GM21528 (cell line): ENCODE results near the gene AKAP13.
A peak's percentile ranks its signal among the peaks of the same experiment; 100 is the strongest.

Experiments used
- ATAC-seq: cut with Tn5 transposase; IDR thresholded peaks from one replicate; pipeline ENCODE4 v1.9.1; 2021; ENCODE audit warnings: mild to moderate bottlenecking, moderate library complexity; ENCODE audit not compliant: unreplicated experiment, low FRiP score

Gene AKAP13

DNA sequence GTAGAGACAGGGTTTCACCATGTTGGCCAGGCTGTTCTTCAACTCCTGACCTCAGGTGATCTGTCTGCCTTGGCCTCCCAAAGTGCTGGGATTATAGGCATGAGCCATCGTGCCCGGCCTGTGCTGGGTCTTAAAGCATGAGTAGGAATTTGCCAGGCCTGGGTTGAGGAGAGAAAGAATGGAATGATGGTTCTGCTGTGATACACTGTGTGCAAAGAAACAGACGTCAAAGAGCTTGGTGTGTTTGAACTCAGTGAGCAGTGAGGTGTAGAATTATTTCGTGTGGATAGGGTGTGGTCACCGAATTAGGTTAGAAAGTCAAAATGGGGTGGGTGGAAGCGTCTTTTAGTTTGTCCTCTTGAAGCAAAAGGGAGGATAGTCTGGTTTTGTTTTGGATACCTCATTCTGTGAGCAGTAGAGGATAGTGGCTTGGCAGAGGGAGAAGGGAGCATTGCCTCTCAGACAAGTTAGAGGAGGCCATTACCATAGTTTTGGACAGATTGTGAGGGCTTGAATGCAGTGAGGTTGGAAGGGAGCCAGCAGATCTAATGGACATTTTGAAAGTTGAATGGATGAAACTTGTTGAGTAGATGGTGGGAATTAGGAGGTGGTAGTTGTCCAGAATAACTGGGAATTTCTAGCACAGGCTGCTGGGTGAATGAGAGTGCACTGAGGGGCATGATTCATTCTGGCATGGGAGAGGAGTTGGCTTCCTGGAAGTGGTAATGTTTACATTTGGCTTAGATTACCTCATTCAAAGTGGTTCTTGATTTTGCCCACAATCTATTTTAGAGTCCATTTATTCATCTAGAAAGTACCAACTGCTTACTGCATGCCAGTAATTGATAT is 27.2 kb downstream of the AKAP13 start:
- ATAC-seq = peak; percentile 37

DNA sequence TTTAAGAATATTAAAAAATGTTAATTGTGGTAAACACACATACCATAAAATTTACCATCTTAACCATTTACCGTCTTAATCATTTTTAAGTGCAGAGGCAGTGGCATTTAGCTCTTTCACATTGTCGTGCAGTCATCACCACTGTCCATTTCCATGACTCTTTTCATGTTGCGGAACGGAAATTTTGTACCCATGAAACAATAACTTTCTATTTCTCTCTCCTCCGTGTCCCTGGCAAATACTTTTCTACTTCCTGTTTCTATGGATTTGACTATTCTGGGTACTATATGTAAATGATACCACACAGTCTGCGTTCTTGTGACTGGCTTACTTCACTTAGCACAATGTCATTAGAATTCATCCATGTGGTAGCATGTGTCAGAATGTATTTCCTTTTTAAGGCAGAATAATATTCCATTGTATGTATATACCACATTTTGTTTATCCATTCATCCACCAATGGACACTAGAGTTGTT is 27.9 kb downstream of the AKAP13 start:
- ATAC-seq = peak; percentile 47

DNA sequence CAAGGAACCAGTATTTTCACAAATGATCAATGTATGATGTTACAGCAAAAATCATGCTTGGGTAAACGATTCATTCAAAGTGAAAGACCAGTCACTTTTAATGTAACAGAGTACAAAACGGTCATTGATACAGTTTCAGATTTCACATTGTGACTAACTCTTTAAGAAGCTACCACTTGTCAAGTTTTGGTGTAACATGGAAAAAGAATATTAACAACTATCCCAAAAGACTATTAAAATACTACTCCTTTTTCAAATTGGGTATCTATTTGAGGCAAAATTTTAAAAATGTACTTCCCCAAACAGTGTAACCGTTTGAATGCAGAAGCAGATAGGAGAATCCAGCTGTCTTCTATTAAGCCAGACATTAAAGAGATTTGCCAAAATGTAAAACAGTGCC is 31.7 kb downstream of the AKAP13 start:
- ATAC-seq = no peak

DNA sequence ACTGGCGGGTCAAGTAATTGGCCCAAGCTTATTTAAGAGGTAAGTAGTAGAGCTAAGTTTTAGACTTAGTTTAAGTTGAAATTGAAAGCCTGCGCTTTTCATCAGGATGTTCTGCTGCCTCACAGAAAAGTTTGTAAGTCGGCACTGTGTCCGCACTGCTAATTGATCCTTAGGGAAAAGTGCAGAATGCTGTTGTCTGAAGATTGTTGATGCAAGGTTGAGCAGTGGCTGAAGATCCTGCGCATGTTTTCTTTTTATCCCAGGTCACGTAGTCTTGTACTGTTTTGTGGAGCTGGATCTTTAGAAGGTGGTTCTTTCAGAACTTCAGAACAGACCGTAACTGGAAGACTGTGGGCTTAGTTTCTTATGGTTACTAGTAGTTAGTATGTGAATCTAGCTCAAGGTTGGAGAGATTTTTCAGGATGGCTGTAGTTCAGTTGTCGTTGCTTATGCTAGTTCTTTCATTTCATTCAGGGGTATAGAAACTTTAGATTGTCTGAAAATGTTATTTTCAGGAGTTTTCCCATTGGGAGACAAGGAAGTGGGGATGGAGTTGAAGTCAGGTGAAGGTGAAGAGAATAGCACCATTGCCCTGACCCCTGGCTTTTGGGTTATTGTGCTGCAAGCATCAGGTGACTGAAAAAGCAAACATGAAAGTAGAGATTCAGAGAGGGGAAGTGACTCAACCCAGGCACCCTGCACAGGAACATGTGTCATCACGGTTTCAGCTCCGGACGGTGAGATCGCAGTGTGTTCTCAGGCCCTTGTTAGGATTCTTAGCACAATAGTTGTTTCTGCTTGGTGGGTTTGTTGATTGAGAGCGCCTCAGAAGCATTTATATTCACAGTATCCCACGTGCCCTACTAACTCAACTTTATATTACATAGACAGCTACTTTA is 32.8 kb downstream of the AKAP13 start:
- ATAC-seq = peak; percentile 96

DNA sequence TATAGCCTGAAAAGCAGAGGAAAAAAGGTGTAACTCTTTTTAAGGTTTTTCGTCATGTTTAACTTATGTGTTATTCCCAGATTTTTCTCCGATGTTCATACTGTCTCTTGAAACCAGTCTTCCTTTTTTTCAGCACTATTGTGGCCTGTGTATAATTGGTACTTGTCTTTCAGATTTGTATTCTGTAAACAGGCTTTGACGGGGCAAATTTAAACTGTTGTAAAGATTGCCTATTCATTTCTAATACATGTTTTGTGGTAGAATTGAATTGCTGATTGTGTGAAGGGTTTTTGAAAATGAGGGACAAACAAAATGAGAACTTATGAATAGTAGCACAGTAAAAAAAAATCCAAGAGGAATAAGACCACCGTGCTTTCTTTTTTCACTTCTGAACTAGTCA is 33.6 kb downstream of the AKAP13 start:
- ATAC-seq = no peak

DNA sequence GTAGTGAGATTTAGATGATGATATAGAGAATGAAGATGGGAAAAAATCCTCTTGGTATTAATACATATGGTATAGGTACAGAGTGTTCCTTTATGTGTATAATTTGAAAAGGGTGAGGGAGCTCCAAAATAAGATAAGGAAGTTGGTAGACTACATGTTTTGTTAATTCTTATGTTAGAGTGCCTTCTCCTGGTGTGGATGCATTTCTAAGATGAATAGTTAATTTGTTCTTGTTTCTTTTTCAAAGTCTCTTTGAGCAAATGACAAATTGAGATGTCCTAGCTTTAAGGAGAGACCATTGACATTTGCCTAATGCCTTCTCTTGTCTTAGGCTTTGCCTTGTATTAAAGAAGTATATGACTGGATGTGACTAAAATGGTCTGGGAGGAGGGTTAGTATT is 34.1 kb downstream of the AKAP13 start:
- ATAC-seq = no peak

DNA sequence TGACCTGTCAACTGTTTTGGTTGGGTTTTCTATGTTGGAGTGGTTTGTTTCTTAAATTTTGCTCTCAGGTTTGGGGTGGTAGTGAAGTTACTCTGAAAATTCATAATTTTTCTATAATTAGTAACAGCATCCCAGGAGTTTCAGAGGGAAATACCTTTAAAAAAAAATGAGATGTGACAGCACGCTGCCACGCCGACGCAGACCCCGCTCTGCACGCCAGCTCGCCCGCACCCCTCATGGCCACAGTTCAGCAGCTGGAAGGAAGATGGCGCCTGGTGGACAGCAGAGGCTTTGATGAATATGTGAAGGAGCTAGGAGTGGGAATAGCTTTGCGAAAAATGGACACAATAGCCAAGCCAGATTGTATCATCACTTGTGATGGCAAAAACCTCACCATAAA is 34.6 kb downstream of the AKAP13 start:
- no peak for ATAC-seq

DNA sequence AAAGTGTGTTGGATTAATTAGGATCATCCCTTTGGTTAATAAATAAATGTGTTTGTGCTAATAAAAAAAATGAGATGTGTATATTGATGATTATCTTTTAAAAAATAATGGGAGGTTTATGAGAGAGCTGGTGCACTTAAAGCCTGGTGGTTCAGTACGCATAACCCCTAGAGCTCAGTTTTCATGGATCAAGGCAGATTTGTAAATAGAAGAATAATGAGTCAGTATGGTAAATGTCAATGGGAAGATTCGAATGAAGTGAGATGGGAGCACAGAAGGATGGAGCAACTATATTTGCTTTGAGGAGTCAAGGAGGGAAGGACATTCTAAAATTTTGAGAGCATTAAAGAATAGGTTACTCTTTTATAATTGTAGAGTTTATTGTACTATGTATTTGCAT is 35.4 kb downstream of the AKAP13 start:
- ATAC-seq = no peak

DNA sequence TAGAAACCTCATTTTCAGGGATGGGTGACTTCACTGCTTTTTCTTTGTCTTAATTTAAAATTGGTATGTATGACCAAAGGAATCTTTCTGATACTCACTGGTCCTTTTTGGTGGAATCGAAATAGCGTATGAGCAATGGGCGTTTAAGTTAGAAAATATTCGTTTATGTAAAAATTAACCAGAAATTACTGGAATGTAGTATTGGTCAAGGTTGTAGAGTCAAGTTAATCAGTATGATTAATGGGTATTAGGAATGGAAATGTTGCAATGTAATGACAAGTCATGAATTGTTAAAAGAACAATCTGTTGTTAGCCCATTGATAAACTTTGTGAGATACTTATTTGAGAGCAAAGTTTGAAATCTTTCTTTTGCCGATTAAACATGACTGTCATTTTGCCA is 36.9 kb downstream of the AKAP13 start:
- ATAC-seq = no peak

DNA sequence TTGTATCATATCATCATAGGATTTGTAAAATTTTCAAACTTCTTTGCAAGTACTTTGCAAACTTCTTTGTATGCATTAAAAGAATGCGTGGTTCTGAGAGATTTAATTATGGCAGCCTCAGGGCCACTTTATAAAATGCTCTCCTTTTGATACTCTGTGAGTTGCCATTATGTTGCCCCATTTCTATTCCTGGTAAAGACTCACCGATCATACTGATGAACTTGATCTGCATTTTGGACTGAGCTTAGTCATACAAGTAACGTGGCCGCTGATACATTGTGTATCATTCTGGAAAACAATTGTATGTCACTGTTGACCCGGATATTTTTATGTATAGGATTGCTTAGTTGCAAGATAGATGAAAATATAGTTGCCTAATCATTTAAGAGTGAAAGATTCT is 38.8 kb downstream of the AKAP13 start:
- ATAC-seq = no peak

DNA sequence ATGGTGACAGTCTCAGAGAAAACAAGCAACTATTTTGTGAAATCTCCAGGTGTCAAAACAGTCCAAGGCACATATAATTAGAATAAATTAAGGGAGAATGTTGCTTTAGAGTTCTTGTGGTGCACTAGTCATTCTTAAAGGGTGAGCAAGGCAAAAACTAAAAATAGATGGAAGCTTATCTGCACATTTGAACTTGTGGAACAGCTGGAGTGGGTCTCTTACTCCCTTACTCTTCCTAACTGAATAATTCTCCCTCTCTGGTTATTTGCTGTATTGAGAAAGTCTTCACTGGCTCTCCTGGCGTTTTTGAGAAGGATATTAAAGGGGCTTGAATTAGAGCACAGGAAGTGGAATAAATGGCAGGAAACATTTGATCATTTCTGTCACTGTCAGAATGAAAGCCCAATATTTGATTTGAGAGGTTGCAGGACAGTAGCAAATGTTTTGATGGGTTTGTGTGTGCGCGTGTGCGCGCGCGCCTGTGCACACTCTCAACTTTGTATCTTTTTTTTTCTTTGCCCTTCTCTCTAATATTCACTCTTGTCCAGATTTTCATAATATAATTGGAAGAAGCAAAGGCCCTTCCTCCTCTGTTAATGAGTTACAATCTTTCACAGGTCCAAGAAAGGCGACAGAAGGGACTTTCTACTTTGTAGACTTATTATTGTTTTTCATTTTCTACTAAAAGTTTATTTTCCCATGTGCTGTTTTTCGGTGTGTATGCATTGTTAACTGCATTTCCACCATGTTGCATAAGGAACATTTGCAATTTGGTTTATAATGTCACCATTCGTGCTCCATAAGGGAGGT is 40.9 kb downstream of the AKAP13 start:
- no peak for ATAC-seq

DNA sequence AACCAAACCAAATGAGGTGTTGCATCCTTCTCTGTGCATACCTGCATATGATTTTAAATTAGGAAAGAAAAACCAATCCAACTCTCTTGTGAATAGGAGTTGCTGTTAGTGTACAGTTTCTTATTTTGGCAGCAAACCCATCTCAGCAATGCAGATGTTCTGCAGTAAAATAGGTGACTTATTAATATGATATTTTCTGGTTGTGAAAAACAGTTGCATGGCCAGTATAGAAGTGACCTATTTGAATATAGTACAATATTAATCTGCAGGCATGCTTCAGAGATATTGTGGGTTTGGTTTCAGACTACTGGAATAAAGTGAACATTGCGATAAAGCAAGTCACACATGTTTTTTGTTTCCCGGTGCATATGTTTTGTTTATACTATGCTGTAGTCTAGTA is 42.2 kb downstream of the AKAP13 start:
- no peak for ATAC-seq

DNA sequence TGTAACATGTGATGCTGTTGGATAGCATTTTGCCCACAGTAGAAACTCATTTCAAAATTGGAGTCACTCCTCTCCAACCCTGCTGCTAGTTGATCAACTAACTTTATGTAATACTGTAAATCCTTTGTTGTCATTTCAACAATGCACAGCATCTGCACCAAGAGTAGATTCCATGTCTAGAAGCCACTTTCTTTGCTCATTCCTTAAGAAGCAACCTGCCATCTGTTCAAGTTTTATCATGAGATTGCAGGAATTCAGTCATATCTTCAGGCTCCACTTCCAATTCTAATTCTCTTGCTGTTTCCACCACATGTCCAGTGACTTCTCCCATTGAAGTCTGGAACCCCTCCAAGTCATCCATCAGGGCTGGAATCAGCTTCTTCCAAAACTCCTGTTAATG is 42.9 kb downstream of the AKAP13 start:
- ATAC-seq = no peak

DNA sequence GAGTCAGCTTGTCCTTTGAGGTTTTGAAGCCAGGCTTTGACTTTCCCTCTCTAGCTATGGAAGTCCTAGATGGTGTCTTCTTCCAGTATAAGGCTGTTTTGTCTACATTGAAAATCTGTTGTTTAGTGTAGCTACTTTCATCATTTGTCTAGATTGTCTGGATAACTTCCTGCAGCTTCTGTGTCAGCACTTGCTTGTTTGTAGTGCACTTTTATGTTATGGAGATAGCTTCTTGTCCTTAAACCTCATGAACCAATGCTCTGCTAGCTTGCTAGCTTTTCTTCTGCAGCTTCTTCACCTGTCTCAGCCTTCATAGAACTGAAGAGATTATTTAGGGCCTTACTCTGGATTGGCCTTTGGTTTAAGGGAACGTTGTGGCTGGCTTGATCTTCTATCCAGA is 43.8 kb downstream of the AKAP13 start:
- no peak for ATAC-seq

DNA sequence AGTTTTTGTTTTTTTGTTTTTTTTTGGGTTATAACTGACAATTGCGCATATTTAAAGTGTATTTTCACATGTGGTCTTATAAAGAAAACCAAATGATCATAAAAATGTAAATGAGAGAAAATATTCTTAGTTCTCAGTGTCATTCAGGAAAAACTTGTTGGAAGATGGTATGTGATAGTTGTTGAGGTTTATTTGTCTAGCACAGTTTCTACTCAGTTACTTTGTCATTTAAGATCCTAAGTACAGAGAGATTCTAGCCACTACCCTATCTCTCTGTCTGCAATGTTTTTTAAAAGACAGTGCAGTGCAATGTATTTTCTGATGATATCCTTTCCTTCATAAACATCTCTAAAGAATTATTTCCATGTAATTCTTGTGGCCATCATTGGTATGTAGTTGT is 46.1 kb downstream of the AKAP13 start:
- no peak for ATAC-seq

DNA sequence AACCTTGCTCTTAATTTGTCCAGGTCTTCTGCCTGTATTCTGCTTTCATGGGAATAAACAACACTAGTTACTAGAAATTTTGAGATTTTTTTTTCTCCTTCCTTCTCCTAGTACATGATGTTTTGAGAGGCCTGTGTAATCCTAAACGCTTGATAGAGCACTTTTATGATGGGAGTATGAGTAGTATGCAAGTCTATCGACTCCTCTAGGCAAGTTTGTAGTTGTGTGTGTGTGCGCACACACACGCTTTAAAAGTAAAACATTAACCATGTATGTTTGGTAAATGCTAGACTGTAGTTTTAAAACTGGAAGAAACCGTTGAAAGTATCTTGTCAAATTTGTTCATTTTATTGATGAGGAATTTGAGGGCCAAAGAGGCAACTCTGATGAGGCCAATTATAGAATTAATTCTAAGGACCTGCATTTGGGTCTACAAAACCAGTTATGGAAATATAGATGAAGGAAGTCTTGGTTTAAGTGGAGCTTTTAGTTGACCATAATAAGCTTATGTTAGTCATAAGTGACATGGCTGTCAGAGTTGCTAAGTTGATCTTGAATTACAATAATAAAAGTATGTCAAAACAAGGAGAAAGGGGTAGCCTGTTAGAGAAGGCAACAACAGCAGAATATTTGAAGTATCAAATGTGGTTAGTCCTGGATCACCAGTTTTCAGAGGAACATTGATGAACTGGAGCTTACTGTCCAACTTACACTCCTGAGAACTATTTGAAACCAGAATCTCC is 47.1 kb downstream of the AKAP13 start:
- no peak for ATAC-seq

DNA sequence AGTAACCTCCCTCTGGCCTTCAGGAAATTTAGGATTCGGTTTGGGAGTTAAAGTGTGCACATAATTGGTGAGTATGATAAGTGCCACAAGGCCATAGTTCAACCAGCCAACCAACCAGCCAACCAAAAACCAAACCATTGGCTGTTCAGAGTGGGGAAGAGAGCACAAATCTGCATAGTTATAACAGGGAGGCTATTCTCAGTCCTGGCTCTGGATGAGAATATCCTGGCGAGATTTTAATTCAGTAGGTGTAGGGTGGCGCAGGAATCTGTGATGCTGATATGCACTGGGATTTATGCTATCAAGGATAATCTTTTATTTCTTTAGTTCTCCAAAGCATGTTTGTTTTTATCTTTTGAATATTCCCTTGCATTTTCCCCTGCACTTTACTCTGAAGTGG is 49.1 kb downstream of the AKAP13 start:
- ATAC-seq = no peak

DNA sequence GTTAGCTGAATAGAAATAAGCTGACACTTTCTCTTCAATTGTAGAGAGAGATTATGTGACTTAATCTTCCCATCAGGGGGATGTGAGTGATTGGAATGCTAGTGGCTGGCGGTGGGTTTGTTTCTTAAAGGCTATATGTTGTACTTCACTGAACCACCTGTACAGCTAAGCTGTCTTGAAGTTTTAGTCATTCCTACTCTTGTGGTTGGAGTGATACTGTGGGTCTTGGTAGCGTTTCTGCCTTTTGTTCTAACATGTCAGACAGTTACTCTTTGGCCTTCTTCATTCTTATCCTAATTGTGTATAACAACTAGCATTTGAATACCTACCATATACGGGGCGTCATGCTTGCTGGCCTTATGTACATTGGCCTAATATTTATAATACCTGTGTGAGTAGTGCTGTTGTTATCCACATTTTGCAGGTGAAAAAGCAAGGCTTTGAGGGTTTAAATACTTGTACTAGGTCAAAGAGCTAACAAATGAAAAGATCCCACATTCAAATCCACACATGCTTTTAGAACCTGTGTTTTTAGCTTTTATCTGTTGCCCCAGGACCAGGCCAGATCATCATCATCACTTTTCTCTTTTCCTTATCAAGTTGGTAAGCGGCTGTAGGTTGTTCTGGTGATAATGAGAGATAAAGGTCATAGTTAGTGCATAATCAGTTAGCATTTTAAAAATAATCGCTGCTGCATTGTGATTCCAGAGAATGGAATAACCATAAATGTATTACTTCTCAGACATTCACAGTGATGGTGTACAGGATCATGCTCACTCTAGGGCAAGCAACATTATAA is 50.2 kb downstream of the AKAP13 start:
- peak; percentile 98 for ATAC-seq

DNA sequence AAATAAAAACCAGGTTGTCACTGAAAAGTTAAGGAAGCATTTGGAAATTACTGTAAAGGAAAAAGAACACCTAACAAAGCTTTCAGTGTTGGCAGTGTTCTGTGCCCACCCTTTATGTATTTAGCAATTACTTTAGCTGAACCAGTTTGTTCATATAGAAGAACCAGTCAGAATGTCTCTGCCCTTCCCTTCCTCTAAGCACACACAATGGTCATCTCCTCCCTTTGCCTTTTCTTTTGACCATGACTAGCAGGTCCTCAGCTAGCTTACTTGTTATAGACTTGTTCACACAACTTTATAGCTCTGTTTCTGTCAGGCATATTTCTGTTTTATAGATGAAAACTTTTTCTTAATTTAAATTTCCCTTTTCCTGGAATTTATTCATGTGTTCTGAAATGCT is 59.6 kb downstream of the AKAP13 start:
- ATAC-seq = no peak
